ENCODE results near the gene CHD1L.
A peak's percentile ranks its signal among the peaks of the same experiment; 100 is the strongest.
"Not testable (repeated sequence)": the region's sequence is repeated elsewhere in the genome, so short reads cannot be mapped to it uniquely, and the experiment has no call there.

The CHD1L gene

DNA sequence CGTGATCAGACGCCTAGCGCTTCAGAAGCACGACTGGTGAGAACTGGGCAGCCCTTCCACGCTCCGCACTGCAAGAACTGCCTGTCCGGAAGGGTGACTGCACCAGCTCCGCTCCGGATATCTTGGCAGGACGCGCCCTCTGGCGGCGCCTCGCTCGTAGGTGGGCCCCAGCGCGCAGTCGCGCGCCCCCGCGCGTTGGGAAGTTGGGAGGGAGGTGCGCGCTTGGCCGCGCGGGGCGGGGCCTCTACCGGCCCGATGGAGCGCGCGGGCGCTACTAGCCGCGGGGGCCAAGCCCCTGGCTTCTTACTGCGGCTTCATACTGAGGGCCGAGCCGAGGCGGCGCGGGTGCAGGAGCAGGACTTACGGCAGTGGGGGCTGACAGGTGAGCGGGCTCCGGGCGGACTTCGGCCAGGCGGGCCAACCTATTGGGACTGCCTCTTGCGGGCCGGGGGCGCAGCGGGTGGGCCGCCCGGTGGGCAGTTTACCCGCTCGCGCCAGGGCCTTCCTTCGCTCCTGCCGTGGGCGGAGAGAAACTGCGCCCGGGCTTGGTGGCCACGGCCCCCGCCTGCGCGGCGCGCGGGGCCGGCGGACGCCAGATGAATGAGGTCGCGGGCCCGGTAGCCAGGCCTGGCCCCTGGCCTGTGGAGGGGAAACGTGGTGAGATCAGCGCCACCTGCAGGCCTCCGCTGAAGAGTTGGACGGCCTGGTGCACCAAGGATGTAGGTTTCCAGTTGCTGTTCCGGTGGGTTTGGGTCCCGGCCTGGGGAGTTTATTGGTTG, at the start of gene CHD1L:
Gene CHD1L, plus strand, starts transcription at position 236 of the 779 bp plus-strand sequence. Its CDS starts 20 bp downstream, at position 256.
- DNase-seq (ENCODE audit: low read depth) = peak; percentile 89

GRCh38 chr1:147197324-147197723, 45.2 kb upstream of the CHD1L start:
- DNase-seq (ENCODE audit: low read depth) = not testable (repeated sequence)

- no peak for DNase-seq (ENCODE audit: low read depth)
These were observed 41.2 kb upstream of the CHD1L start for GRCh38 chr1:147201276-147201675.

DNA sequence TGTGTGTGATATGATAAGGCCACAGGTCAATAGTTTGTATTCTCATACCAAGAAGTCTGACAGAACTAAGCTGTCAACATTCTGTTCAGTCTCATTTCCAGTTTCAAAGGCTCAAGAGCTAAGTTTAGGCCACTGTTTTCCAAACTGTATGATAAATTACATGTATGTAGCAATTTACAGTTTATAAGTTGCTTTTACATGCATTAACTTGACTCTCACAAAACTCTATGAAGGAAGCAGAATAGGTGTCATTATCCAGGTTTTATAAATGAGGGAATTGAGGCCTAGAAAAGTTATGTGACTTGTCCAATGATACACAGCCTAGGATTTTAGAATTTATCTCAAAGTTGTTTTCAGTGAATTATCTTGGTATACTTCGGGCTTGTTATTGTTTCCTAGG, 40.7 kb upstream of the CHD1L start:
- DNase-seq (ENCODE audit: low read depth) = no peak

- no peak for DNase-seq (ENCODE audit: low read depth)
These were observed 39.9 kb upstream of the CHD1L start for GRCh38 chr1:147202576-147202975.

- no peak for DNase-seq (ENCODE audit: low read depth)
These were observed 38.4 kb upstream of the CHD1L start for GRCh38 chr1:147204080-147204479.

- no peak for DNase-seq (ENCODE audit: low read depth)
These were observed 35.3 kb upstream of the CHD1L start for GRCh38 chr1:147207192-147207591.

DNA sequence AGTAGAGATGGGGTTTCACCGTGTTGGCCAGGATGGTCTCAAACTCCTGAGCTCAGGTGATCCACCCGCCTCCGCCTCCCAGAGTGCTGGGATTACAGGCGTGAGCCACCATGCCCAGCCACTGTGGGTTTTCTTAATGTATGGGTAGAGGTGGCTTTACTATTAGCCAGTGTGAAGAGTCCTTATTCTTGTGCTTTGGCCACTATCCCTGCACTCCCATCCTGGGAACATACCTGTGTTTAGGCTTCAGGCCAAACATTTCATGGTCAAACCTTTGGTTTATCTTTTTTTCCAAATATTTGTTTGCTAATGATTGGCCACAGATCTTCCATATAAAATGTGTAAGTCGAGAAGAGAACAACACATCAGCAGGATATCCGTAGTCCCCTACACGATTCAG, 33.9 kb upstream of the CHD1L start:
- DNase-seq (ENCODE audit: low read depth) = no peak

DNA sequence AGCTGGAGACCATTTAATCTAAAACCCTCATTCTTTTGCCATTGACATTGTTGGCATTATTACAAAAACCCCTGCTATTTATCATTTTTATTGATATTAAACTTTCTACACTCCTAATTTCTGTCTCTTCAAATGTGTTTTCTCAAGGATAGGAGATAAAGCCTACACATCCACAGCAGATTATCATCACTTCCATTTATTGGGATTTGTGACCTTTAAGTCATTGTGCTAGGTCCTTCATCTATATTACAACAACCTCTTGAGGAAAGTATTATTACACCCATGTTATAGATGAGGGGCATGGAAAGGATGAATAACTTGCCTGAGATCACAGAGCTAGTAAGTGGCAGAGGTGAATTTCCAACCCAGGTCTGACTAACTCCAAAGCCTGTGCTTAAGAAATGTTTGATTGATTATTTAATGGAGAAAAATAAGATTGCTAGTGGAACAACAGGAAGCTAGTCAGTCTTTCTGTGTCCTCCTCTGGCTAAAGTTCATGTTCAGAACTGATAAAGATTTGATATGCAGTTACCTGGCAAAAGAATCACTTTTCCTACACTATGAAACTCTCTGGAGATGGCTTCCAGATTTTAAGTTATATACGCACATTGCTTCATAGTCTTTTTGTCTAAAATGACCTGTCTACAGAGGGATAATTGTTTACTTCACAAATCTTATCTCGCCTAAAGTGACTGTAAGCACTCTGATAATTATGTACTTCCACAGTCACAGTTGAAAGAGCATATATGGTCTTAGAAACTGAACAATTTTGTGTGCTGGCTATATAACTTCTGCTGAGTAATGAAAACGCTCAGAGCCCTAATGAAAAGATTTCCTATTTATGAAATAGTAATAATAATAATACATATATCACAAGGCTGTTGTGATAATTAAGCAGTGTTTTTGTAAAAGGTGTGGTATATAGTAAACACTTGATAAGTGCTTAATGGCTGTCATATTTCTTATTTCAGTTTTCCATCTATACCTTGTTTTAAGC, 32.4 kb upstream of the CHD1L start:
- no peak for DNase-seq (ENCODE audit: low read depth)

GRCh38 chr1:147210987-147211386, 31.5 kb upstream of the CHD1L start:
- DNase-seq (ENCODE audit: low read depth) = no peak

GRCh38 chr1:147211577-147211976, 30.9 kb upstream of the CHD1L start:
- no peak for DNase-seq (ENCODE audit: low read depth)

GRCh38 chr1:147213271-147213670, 29.2 kb upstream of the CHD1L start:
- DNase-seq (ENCODE audit: low read depth) = no peak

GRCh38 chr1:147214325-147214724, 28.2 kb upstream of the CHD1L start:
- DNase-seq (ENCODE audit: low read depth) = no peak

- DNase-seq (ENCODE audit: low read depth) = no peak
These were observed 27.5 kb upstream of the CHD1L start for GRCh38 chr1:147214842-147215539.

DNA sequence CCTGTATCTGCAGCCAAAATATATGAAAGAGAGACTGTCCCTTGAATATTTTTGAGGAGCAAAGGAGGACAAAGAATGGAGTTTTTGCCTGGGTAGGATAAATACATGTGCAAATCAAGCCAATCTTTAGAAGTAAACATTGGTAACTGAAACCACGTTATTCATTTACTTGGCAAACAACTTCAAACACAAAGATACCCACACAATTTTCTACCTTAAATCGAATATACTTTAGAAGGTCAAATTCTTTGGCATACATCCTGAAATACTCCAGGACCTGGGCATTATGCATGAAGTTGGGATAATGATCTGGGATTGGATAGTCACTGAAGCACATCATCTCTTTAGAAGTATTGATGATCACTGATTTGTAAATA, 27.0 kb upstream of the CHD1L start:
- DNase-seq (ENCODE audit: low read depth) = no peak

DNA sequence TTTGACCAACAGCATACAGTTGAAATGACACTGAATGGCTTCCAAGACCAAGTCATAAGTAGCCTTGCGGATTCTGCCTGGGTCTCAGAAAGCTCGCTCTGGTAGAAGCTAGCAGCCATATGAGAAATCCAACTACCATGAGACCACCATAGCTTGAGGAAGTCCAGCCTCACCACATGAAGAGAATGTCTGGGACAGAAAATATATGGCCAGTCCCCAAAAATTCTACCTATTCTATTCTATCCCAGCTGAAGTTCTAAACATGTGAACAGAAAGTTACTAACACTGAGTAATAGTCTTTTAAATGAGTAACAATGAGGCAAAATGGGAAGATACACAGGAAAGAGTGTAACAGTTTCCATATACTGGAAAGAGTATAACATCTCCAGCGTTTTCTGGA, 26.4 kb upstream of the CHD1L start:
- DNase-seq (ENCODE audit: low read depth) = no peak

GRCh38 chr1:147217141-147217540, 25.3 kb upstream of the CHD1L start:
- DNase-seq (ENCODE audit: low read depth) = no peak

DNA sequence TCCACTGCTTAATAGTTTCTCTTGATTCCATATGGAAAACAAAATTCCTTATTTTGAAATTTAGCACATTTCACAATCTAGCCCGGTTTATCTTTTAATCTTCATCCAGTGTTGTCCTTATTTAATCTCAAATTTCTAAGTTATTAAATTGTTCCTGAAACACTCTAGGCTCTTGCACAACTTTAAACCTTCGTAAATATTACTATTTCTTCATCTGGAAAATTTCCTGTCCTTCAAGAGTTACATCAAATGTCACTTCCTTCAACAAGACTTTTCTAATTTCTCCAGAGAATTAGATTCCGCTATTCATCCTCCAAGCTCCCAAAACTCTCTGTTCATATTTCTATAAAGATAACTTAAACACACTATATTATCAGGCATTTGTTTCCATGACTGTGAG, 23.9 kb upstream of the CHD1L start:
- DNase-seq (ENCODE audit: low read depth) = no peak

DNA sequence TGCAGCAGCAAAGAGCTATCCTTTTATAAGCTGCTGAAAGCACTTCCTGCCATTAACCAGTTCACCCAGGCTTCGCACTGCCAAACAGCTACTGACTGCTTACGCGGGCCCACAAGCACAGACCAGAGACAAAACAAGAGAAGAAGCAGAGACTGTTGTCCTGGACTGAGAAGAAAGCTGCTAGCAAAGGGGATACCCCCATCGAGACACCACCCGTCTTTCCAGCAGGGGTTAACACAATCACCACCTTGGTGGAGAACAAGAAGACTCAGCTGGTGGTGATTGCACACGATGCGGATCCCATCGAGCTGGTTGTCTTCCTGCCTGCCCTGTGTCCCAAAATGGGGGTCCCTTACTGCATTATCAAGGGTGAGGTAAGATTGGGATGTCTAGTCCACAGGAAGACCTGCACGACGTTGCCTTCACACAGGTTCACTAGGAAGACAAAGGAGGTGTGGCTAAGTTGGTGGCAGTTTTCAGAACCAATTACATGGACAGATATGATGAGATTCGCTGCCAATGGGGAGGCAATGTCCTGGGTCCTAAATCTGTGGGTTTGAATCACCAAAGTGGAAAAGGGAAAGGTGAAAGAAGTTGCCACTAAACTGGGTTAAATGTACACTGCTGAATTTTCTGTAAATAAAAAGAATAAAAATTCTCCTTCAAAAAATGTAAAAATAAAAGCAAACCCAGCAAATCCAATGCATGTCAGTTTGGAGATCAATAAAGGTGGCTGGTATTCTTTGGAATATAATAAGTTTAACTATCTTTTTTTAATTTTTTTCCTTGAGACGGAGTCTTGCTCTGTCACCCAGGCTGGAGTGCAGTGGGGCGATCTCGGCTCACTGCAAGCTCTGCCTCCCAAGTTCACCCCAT, 18.5 kb upstream of the CHD1L start:
- DNase-seq (ENCODE audit: low read depth) = no peak

DNA sequence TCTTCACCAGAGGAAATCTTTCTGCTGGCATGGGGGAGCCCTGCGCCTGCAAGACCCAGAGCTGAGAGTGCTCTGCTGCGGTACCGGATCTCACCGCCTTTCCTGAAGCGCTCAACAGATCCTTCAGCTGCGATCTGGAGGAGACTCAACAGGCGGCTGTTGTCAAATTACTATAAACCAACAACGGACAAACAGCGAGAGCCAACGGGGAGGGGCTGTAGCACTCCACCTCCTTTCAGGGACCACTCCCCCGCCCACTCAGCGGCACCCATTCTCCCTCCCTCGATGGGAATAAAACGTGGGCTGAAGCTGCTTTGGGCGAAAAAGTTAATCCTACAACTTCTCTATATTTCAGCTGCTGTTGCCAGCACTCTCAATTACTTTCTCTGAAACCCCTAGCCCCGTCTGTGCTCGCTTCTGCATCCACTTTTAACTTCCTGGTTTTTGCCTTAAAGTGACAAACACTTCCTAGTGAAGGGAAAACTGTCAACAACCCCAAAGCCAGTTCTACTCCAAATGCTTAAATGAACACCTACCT, 17.2 kb upstream of the CHD1L start, which contains the start of gene FMO5:
Gene FMO5, minus strand, starts transcription at position 147 of the 538 bp plus-strand sequence. CDS start 310 bp downstream, outside the sequence.
- peak; percentile 26 for DNase-seq (ENCODE audit: low read depth)

- DNase-seq (ENCODE audit: low read depth) = not testable (repeated sequence)
These were observed 11.5 kb upstream of the CHD1L start for GRCh38 chr1:147231032-147231431.
